A549 (cell line): Measurements from ENCODE around the gene MARF1. TPM values are rescaled to one million over a fixed set of nuclear protein-coding genes. Genes with fewer than 3 reads are reported as not detected.

Source experiments
- ATAC-seq, 2 experiments: fragments of 200-7000 bp in 1 of 2; fragments of >200 bp in 1 of 2; cut with Nextera tagmentation in 1 of 2; cut with Tn5 transposase in 1 of 2; 3 replicates each; pipeline versions ENCODE4 v1.8.0 to v1.9.1; 2018 to 2020; ENCODE audit warnings: mild to moderate bottlenecking in 1 of 2, moderate library complexity in 1 of 2
- CTCF ChIA-PET: fragments of 300-600 bp; sonication (Branson Sonifier 250); formaldehyde crosslinking; extraction: SDS; loops from one replicate; lab custom pipeline; 2021; ENCODE audit warnings: antibody characterized with exemption, inconsistent platforms; lab: Yijun Ruan, JAX
- POLR2A ChIA-PET: fragments of 350-600 bp; formaldehyde crosslinking; extraction: SDS; loops from one replicate; lab custom pipeline; 2021; ENCODE audit warnings: antibody characterized with exemption, inconsistent platforms; lab: Yijun Ruan, JAX
- DNase-seq, 2 experiments: peaks; one replicate each; pipeline versions ENCODE4 v3.0.0 to v3.0.0-alpha.2; 2011 to 2016; ENCODE audit warnings: low read depth in 1 of 2, low spot score in 1 of 2
- FAIRE-seq: peaks from 2 replicates; lab custom pipeline; 2011; peaks lifted over from hg19 to GRCh38; lab: Jason Lieb, UNC
- H3K27ac ChIP-seq, 2 experiments: fragments of >200 bp; sonication (Bioruptor Twin); formaldehyde crosslinking; 3 replicates each; pipeline ENCODE4 v1.5.1; 2016 to 2017
- H3K4me1 ChIP-seq: fragments of >200 bp; sonication (Bioruptor Twin); formaldehyde crosslinking; 3 replicates; pipeline ENCODE4 v1.6.1; 2016
- H3K4me2 ChIP-seq: fragments of >200 bp; sonication (Bioruptor Twin); formaldehyde crosslinking; 3 replicates; pipeline ENCODE4 v1.6.1; 2016
- H3K4me3 ChIP-seq: fragments of >200 bp; sonication (Bioruptor Twin); formaldehyde crosslinking; 3 replicates; pipeline ENCODE4 v1.5.1; 2016
- H3K9me3 ChIP-seq: fragments of >200 bp; sonication (Bioruptor Twin); formaldehyde crosslinking; 3 replicates; pipeline ENCODE4 v1.6.1; 2016
- BCL3 ChIP-seq: fragments of >200 bp; sonication (Bioruptor Twin); formaldehyde crosslinking; IDR thresholded peaks from 3 replicates; pipeline ENCODE4 v1.6.1; 2016
- BHLHE40 ChIP-seq: IDR thresholded peaks from 2 replicates; pipeline ENCODE4 v1.6.1; 2012; ENCODE audit warnings: low read depth, low read length, inconsistent platforms
- CBX2 ChIP-seq: fragments of 200-600 bp; sonication (generic); IDR thresholded peaks from 2 replicates; pipeline ENCODE4 v1.6.1; 2016; ENCODE audit warnings: low read depth, mild to moderate bottlenecking, borderline replicate concordance
- CEBPB ChIP-seq, 2 experiments: fragments of >200 bp in 1 of 2; sonication (Bioruptor Twin) in 1 of 2; formaldehyde crosslinking in 1 of 2; IDR thresholded peaks; 2 replicates each; pipeline ENCODE4 v1.6.1; 2012 to 2016
- EHMT2 ChIP-seq: fragments of 200-600 bp; sonication (generic); IDR thresholded peaks from 2 replicates; pipeline ENCODE4 v1.6.1; 2016; ENCODE audit warnings: antibody characterized with exemption, low read depth, mild to moderate bottlenecking, moderate library complexity
- ELK1 ChIP-seq: fragments of 150-350 bp; IDR thresholded peaks from 2 replicates; pipeline ENCODE4 v1.6.1; 2014; ENCODE audit warnings: low read depth, mild to moderate bottlenecking, low read length
- ESRRA ChIP-seq: fragments of 150-350 bp; IDR thresholded peaks from 2 replicates; pipeline ENCODE4 v1.6.1; 2014; ENCODE audit warnings: mild to moderate bottlenecking, low read length, borderline replicate concordance
- FOSB ChIP-seq: fragments of 250-450 bp; sonication (Bioruptor Pico); IDR thresholded peaks from 2 replicates; pipeline ENCODE4 v1.5.0; 2020; ENCODE audit warnings: mild to moderate bottlenecking, moderate library complexity
- FOSL2 ChIP-seq, 2 experiments: fragments of 450-650 bp in 1 of 2; fragments of >200 bp in 1 of 2; sonication (Bioruptor Twin) in 1 of 2; formaldehyde crosslinking; IDR thresholded peaks; 2 replicates each; pipeline versions ENCODE4 v1.5.0 to v1.6.1; 2016 to 2020; ENCODE audit warnings: mild to moderate bottlenecking in 1 of 2, moderate library complexity in 1 of 2
- HDAC2 ChIP-seq: fragments of 200-600 bp; sonication (generic); IDR thresholded peaks from 2 replicates; pipeline ENCODE4 v1.6.1; 2016
- HES2 ChIP-seq: fragments of >200 bp; sonication (Bioruptor Twin); formaldehyde crosslinking; IDR thresholded peaks from 2 replicates; pipeline ENCODE4 v1.6.1; 2016
- HEYL ChIP-seq: fragments of 250-450 bp; sonication (Bioruptor Pico); IDR thresholded peaks from 2 replicates; pipeline ENCODE4 v1.8.0; 2021; ENCODE audit warnings: mild to moderate bottlenecking, moderate library complexity
- JUN ChIP-seq, 2 experiments: fragments of >200 bp; sonication (Bioruptor Twin); formaldehyde crosslinking; IDR thresholded peaks; 2 replicates in 1 of 2; 3 replicates in 1 of 2; pipeline ENCODE4 v1.6.1; 2016 to 2017
- JUNB ChIP-seq: fragments of >200 bp; sonication (Bioruptor Twin); formaldehyde crosslinking; IDR thresholded peaks from 2 replicates; pipeline ENCODE4 v1.6.1; 2016
- KDM1A ChIP-seq: fragments of 200-600 bp; sonication (generic); IDR thresholded peaks from 2 replicates; pipeline ENCODE4 v1.6.1; 2016; ENCODE audit warnings: low read depth, mild to moderate bottlenecking
- KDM5A ChIP-seq: fragments of 200-600 bp; sonication (generic); IDR thresholded peaks from 2 replicates; pipeline ENCODE4 v1.6.1; 2016; ENCODE audit warnings: antibody characterized with exemption, mild to moderate bottlenecking
- NPAS2 ChIP-seq: fragments of 250-450 bp; sonication (Bioruptor Pico); IDR thresholded peaks from 2 replicates; pipeline ENCODE4 v1.8.0; 2022; ENCODE audit warnings: mild to moderate bottlenecking, moderate library complexity, borderline replicate concordance
- POLR2A ChIP-seq: IDR thresholded peaks from 2 replicates; pipeline ENCODE4 v1.6.1; 2012; ENCODE audit warnings: mild to moderate bottlenecking, low read length
- RAD21 ChIP-seq, 2 experiments: fragments of >200 bp in 1 of 2; sonication (Bioruptor Twin) in 1 of 2; formaldehyde crosslinking in 1 of 2; IDR thresholded peaks in 1 of 2; conservative IDR thresholded peaks in 1 of 2; 2 replicates in 1 of 2; 3 replicates in 1 of 2; pipeline ENCODE4 v1.6.1; 2012 to 2018; ENCODE audit warnings: inconsistent platforms in 1 of 2
- RNF2 ChIP-seq: fragments of 200-600 bp; sonication (generic); IDR thresholded peaks from 2 replicates; pipeline ENCODE4 v1.6.1; 2016; ENCODE audit warnings: low read depth, mild to moderate bottlenecking, antibody characterized with exemption, moderate library complexity, borderline replicate concordance
- SMC3 ChIP-seq: fragments of >200 bp; sonication (Bioruptor Twin); formaldehyde crosslinking; IDR thresholded peaks from 3 replicates; pipeline ENCODE4 v1.6.1; 2018; ENCODE audit warnings: inconsistent platforms
- USF2 ChIP-seq: fragments of 450-650 bp; IDR thresholded peaks from 2 replicates; pipeline ENCODE4 v1.6.1; 2014; ENCODE audit warnings: antibody characterized with exemption
- ZC3H11A ChIP-seq: fragments of 450-650 bp; IDR thresholded peaks from 2 replicates; pipeline ENCODE4 v1.6.1; 2014; ENCODE audit warnings: antibody characterized with exemption, mild to moderate bottlenecking
- WGBS: methylation state at CpG from one replicate; pipeline ENCODE4 v1.1.6; 2017; ENCODE audit errors: missing lambda C conversion rate; 5-methylcytosine and 5-hydroxymethylcytosine counted together
- polyA plus RNA-seq, 4 experiments: library from polyadenylated mRNA; depleted of rRNA in 3 of 4; stranded (reverse); fragments of >200 nt; fragmentation: RNase III in 1 of 4; extraction: RNeasy Plus Mini Kit Qiagen cat#74134 plus additional on column Dnase treatment in 1 of 4; gene quantifications; 2 replicates in 3 of 4; 3 replicates in 1 of 4; pipeline ENCODE4 v1.2.3, GENCODE V29; 2011 to 2017
- TF ChIP-seq, protein P1 (sequence below): fragments of 250-450 bp; sonication (Bioruptor Pico); IDR thresholded peaks from 2 replicates; pipeline ENCODE4 v1.5.0; 2020; ENCODE audit warnings: low read depth, mild to moderate bottlenecking, moderate library complexity
- TF ChIP-seq, protein P2 (sequence below): fragments of 200-600 bp; sonication (generic); IDR thresholded peaks from 2 replicates; pipeline ENCODE4 v1.6.1; 2016; ENCODE audit warnings: antibody characterized with exemption, mild to moderate bottlenecking, moderate library complexity

Gene MARF1
- polyA plus RNA-seq, 2 of the 4 experiments (the other 2 are of a cell fraction), result 11.6 to 28.2 TPM

DNA sequence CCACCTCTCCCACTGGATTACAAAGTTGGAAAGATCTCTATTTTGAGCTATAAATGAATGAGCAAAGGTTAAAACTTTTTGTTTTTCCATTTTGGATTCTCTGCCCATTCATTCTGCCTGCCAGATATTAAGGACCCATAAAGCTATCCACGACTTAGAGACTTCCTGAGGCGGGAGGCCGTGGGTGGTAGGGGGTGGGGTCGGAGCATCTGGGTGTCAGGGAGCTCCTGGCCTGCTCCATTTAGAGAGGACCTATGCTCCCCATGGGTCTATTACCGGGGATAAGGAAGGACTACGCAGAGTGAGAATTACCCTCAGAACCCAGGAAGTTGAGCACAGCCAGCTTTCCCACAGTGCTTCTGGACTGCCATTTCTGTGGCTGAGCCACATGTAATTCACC is 45.8 kb downstream of the MARF1 start:
- Histone ChIP-seq H3K27ac (peak overlapping the region in 1 of 2 experiments; percentile 43; a peak in 3 of 6 replicates), H3K4me2 (no peak overlapping the region), H3K4me1 (peaks cover 14% of the 10 kb centered on the region), H3K4me3 (no peak overlapping the region), H3K9me3 (no peaks in the 10 kb centered on the region)
- 85% methylated on average over 6 of the region's 6 CpGs for WGBS
- ATAC-seq (no peak; a peak in 1 of 6 replicates), FAIRE-seq (no peak), DNase-seq (no peak)
- CTCF ChIA-PET, result interaction anchor here (1.1 to 2.3 kb wide), 4 partner anchors 10 to 170 kb away, joined by 3 to 8 read pairs (median 4); no protein-coding TSS in a partner anchor
- TF ChIP-seq POLR2A (no peak), JUN (IDR thresholded peaks at IDR 0.05) (no peak), ZC3H11A (no peak), FOSB (no peak), CEBPB (IDR thresholded peaks at IDR 0.05) (no peak), JUNB (no peak), NPAS2 (CRISPR knock-in tag) (no peak)
- TF ChIP-seq, protein P1, sequence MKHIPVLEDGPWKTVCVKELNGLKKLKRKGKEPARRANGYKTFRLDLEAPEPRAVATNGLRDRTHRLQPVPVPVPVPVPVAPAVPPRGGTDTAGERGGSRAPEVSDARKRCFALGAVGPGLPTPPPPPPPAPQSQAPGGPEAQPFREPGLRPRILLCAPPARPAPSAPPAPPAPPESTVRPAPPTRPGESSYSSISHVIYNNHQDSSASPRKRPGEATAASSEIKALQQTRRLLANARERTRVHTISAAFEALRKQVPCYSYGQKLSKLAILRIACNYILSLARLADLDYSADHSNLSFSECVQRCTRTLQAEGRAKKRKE, result no peak
- POLR2A ChIA-PET, result no interaction called here

- no peaks in the 10 kb centered on the region for H3K9me3 ChIP-seq
- H3K27ac ChIP-seq, result peak overlapping the region in 1 of 2 experiments; percentile 17; a peak in 1 of 6 replicates
- ChIA-PET POLR2A (no interaction called here), CTCF (interaction anchor here (1.2 to 1.3 kb wide), 2 partner anchors 14 to 114 kb away, joined by 3 read pairs; no protein-coding TSS in a partner anchor)
- no peak for DNase-seq
- H3K4me1 ChIP-seq, result peaks cover 34% of the 10 kb centered on the region
- no peak for TF ChIP-seq HEYL
- no peak for TF ChIP-seq FOSL2 (IDR thresholded peaks at IDR 0.05)
- no peak for TF ChIP-seq FOSL2 (CRISPR knock-in tag; IDR thresholded peaks at IDR 0.05)
- no peak for TF ChIP-seq SMC3
- no peak for TF ChIP-seq BHLHE40
- TF ChIP-seq JUNB, result no peak
- TF ChIP-seq RNF2, result no peak
- TF ChIP-seq, protein P2, sequence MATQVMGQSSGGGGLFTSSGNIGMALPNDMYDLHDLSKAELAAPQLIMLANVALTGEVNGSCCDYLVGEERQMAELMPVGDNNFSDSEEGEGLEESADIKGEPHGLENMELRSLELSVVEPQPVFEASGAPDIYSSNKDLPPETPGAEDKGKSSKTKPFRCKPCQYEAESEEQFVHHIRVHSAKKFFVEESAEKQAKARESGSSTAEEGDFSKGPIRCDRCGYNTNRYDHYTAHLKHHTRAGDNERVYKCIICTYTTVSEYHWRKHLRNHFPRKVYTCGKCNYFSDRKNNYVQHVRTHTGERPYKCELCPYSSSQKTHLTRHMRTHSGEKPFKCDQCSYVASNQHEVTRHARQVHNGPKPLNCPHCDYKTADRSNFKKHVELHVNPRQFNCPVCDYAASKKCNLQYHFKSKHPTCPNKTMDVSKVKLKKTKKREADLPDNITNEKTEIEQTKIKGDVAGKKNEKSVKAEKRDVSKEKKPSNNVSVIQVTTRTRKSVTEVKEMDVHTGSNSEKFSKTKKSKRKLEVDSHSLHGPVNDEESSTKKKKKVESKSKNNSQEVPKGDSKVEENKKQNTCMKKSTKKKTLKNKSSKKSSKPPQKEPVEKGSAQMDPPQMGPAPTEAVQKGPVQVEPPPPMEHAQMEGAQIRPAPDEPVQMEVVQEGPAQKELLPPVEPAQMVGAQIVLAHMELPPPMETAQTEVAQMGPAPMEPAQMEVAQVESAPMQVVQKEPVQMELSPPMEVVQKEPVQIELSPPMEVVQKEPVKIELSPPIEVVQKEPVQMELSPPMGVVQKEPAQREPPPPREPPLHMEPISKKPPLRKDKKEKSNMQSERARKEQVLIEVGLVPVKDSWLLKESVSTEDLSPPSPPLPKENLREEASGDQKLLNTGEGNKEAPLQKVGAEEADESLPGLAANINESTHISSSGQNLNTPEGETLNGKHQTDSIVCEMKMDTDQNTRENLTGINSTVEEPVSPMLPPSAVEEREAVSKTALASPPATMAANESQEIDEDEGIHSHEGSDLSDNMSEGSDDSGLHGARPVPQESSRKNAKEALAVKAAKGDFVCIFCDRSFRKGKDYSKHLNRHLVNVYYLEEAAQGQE, result no peak
- no peak for TF ChIP-seq ELK1
- no peak for TF ChIP-seq NPAS2 (CRISPR knock-in tag)
- TF ChIP-seq EHMT2, result no peak
- no peak for TF ChIP-seq ESRRA
- TF ChIP-seq ZC3H11A, result no peak
- TF ChIP-seq USF2, result no peak
- no peak for TF ChIP-seq HES2
- no peak for TF ChIP-seq KDM5A
- no peak for TF ChIP-seq HDAC2
- no peak for TF ChIP-seq RAD21 (conservative IDR thresholded peaks at IDR 0.05 in 1 of 2, IDR thresholded peaks at IDR 0.05 in 1 of 2)
- no peak for TF ChIP-seq KDM1A
- TF ChIP-seq CBX2, result no peak
- TF ChIP-seq BCL3, result no peak
- 90% methylated on average over 6 of the region's 6 CpGs for WGBS
- no peak for FAIRE-seq
- H3K4me3 ChIP-seq, result no peak overlapping the region
- ATAC-seq, result no peak
- no peak overlapping the region for H3K4me2 ChIP-seq
These were observed 48.1 kb downstream of the MARF1 start for GRCh38 chr16:15594711-15595320.
